NCI-H345 treated with DMSO at 0.1 percent for 48 hours (cell line): ENCODE data around the gene CUEDC2.

Source experiments
- DNase-seq: peaks from one replicate; lab custom pipeline; 2025; ENCODE audit not compliant: unreplicated experiment; lab: John Stamatoyannopoulos, UW

The CUEDC2 gene

GRCh38 chr10:102432162-102432950 is at the start of gene CUEDC2:
CUEDC2 (minus strand) TSS chr10:102432574; CDS start chr10:102425188, 7,386 bp downstream.
- peak; percentile 83 for DNase-seq

GRCh38 chr10:102480396-102480795 is 48.0 kb upstream of the CUEDC2 start:
- DNase-seq = no peak

DNA sequence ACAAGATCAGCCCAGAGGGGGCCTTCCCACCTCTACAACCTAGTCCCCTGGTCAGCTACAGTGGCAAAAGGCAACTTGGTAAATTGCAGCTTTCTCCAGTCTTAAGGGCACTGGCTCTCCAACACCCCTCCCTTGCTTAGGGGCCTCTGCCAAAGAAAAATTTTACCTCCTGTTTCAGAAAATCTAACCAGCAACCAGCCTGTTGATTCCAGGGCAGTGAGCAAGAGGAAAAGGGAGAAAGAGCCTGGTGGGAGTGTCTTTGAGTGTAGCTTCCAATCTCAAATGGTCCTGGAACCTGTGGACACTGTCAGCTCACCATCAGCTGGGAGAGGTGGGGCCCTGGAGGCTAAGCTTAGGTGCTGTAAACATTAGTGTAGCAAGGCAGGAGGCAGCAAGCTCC is 47.3 kb upstream of the CUEDC2 start:
- DNase-seq = no peak

- no peak for DNase-seq
Measured at GRCh38 chr10:102476466-102477141, 44.2 kb upstream of the CUEDC2 start.

DNA sequence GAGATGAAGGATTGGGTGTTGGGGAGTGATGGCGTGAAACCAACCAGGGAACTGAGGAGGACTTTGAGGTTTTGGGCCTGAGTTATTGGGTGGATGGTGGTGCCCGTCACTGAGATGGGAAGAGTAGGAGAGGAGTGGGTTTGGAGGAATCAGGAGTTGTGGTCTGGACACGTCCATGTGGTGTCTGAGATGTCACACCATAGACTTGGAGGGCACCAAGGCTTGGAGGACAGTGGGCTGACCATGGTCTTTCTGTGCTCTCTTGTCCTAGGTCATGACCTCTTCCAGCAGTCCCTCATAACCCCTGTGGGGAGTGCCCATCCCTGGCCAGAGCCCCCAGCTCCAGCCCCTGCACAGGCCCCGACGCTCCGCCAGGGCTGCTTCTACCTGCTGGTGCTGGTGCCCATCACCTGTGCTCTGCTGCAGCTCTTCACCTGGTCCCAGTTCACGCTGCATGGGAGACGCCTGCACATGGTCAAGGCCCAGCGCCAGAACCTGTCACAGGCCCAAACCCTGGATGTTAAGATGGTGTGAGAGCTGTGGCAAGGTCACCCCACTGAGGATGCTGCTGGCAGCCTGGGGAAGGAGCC is 43.2 kb upstream of the CUEDC2 start:
- DNase-seq = no peak

DNA sequence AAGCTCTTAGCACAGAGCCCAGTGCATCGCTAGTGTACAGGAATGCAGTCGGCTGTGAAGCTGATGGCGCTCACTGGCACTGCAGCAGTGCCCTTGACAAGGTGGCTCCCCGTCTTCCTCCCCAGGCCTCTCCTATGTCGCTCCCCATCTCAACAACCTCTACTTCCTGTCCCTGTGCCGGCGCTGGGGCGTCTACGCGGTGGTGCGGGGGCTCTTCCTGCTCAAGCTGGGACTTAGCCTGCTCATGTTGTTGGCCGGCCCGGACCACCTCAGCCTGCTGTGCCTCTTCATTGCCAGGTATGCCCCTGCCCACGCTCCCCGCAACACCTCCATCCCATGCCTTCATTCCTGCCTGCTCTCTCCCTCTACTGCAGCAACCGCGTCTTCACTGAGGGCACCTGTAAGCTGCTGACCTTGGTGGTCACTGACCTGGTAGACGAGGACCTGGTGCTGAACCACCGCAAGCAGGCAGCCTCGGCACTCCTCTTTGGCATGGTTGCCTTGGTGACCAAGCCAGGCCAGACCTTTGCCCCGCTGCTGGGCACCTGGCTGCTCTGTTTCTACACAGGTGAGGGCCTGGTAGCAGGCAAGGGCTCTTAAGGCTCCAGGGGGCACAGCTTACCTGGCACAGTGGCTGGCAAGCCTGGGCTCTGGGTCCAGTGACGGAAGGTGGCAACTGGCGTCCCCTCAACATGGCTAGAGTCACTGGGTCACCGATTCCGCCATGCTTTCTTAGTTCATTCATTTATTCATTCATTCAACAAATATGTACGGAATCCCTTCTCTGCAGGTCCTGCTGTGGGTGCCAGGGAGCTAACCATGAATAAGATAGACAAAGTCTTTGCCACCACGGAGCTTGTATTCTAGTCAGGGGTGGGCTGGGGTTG is 41.3 kb upstream of the CUEDC2 start:
- DNase-seq = no peak

DNA sequence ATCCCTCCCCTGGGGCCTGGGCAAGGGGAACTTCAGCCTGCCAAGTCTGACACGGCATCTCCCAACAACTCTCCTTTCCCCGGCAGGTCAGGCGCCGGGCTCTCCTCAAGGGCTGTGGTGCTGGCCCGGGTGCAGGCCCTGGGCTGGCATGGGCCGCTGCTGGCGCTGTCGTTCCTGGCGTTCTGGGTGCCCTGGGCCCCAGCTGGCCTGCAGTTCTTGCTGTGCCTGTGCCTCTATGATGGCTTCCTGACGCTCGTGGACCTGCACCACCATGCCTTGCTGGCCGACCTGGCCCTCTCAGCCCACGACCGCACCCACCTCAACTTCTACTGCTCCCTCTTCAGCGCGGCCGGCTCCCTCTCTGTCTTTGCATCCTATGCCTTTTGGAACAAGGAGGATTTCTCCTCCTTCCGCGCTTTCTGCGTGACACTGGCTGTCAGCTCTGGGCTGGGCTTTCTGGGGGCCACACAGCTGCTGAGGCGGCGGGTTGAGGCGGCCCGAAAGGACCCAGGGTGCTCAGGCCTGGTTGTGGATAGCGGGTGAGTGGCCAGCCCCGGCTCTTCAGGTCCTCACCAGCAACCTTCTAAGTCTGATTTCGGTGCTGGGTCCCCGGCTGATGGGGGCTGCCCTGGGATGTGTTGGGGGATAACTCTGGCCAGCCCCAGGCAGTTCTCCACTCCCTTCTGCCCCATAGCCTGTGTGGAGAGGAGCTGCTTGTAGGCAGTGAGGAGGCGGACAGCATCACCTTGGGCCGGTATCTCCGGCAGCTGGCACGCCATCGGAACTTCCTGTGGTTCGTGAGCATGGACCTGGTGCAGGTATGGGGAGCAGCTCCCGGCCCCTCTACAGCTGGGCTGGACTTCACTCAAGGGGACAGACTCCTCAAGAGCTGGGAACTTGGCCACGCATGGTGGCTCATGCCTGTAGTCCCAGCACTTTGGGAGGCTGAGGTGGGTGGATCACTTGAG is 38.5 kb upstream of the CUEDC2 start:
- DNase-seq = no peak

- no peak for DNase-seq
Measured at GRCh38 chr10:102468683-102469082, 36.3 kb upstream of the CUEDC2 start.

DNA sequence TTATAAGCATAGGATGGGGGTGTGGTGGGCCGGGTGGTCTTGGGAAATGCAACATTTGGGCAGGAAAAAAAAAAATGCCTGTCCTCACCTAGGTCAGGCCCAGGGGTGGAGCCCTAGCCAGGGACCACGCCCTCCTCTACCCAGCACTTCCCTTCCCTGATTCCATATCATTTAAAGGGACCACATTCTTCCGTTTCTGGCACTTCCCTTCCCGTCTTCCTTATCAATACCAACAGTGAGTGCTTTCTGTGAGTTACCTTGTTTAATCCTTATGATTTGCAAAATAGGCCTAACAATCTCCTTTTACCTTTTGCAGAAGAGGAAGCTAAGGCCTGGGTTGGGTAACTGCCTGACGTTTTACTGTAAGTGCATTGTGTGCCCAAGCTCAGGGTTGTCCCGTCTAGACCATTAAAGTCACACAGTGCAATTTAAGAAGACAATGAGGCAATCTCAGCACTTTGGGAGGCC is 35.6 kb upstream of the CUEDC2 start:
- no peak for DNase-seq

- DNase-seq = no peak
Measured at GRCh38 chr10:102467318-102467717, 34.9 kb upstream of the CUEDC2 start.

- DNase-seq = no peak
Measured at GRCh38 chr10:102465466-102465865, 33.1 kb upstream of the CUEDC2 start.

DNA sequence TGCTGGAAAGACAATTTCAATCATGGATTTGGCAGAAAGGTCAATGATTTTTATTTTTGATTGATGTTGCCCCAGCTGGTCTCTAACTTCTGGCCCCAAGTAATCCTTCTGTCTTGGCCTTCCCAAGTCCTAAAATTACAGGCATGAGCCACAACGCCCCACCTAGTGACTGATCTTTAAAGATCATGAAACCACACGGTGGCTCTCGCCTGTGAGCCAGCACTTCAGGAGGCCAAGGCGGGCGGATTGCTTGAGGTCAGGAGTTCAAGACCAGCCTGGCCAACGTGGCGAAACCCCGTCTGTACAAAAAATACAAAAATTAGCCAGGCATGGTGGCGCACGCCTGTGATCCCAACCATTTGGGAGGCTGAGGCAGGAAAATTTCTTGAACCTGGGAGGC is 31.6 kb upstream of the CUEDC2 start:
- DNase-seq = no peak

GRCh38 chr10:102462512-102463054 is 30.2 kb upstream of the CUEDC2 start:
- DNase-seq = no peak

DNA sequence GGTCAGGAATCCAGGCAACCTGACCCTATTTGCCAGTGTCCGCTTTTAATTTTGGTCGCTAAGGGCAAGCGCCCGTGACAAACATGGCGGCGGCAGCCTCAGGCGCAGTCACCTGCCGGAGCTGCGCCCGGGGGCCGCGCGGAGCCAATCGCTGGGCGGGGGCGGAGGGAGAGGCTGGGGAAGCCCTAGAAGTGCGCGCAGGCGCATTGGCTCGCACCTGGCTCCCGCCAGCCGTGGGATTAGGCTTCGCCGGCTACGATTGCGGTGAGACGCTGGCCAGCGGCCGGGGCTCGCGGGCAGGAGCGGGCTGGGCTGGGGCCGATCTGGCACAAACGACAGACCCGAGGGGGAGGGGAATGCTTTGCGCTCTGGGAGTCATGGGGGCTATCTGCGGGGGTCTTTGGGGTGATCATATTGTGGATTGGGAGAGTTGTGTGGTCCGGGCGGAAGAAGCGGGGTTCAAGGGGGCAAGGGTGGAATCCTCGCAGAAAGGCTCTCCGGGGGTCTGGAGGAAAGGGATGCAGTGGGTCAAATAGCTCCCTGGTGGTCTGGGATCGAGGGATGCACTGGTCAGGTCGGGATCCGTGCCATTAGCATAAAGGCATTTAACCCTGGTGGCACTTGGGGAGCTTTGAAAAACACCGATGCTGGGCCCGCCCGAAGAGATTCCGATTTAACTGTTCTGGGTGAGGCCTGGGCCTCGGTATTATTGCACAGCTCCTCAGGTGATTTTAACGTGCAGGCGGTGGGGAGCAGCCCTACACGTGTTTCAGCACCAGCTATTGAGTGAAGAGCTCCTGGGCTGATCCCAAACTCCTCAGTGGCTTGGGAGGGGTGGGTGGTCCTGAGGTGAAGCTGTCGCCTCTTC is 29.0 kb upstream of the CUEDC2 start:
- DNase-seq = peak; percentile 74

- no peak for DNase-seq
Measured at GRCh38 chr10:102460836-102461186, 28.4 kb upstream of the CUEDC2 start.

GRCh38 chr10:102458656-102459055 is 26.3 kb upstream of the CUEDC2 start:
- no peak for DNase-seq

GRCh38 chr10:102457591-102458150 is 25.3 kb upstream of the CUEDC2 start:
- no peak for DNase-seq

DNA sequence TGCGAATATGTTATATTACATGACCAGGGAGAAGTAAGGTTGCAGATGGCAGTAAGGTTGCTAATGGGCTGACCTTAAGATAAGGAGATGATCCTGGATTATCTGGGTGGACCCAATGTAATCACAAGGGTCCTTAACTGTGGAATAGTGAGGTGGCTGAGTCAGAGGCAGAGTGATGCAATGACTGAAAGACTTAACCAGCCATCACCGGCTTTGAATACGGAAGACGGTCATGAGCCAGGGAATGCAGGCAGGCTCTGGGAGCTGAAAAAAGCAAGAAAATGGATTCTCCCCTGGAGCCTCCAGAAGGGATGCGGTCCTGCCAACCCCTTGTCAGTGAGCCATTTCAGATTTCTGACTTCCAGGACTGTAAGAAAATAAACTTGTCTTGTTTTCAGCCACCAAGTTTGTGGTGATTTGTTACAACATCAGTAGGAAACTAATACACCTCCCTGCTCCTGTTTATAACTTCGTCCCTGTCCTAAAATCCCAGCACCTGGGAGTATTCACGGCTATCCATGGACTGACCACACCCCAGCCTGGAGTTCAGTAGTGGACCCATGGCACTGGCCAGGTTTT is 23.6 kb upstream of the CUEDC2 start:
- DNase-seq = no peak
